Skeletal muscle satellite cell (primary cell): Measurements from ENCODE around the gene SPON1.
"Not testable (repeated sequence)": the region's sequence is repeated elsewhere in the genome, so short reads cannot be mapped to it uniquely, and the experiment has no call there.

Experiments used
- H3K27me3 ChIP-seq: 2 replicates; pipeline ENCODE4 v1.7.0; 2013; ENCODE audit warnings: low read length; ENCODE audit not compliant: control insufficient read depth, insufficient read depth
- H3K36me3 ChIP-seq: 2 replicates; pipeline ENCODE4 v1.7.0; 2013; ENCODE audit warnings: mild to moderate bottlenecking, control low read depth, low read length; ENCODE audit not compliant: insufficient read depth
- H3K4me1 ChIP-seq: 2 replicates; pipeline ENCODE4 v1.7.0; 2013; ENCODE audit warnings: low read length; ENCODE audit not compliant: control insufficient read depth, insufficient read depth
- H3K4me2 ChIP-seq: 2 replicates; pipeline ENCODE4 v1.7.0; 2013; ENCODE audit warnings: mild to moderate bottlenecking, low read length
- H3K4me3 ChIP-seq: 2 replicates; pipeline ENCODE4 v1.7.0; 2013; ENCODE audit warnings: low read length
- H3K9ac ChIP-seq: 2 replicates; pipeline ENCODE4 v1.7.0; 2013; ENCODE audit warnings: mild to moderate bottlenecking, low read depth, low read length, moderate library complexity
- H3K9me3 ChIP-seq: replicated peaks from 2 replicates; pipeline ENCODE4 v1.7.0; 2013; ENCODE audit warnings: mild to moderate bottlenecking, control low read depth, low read length

The SPON1 gene

DNA sequence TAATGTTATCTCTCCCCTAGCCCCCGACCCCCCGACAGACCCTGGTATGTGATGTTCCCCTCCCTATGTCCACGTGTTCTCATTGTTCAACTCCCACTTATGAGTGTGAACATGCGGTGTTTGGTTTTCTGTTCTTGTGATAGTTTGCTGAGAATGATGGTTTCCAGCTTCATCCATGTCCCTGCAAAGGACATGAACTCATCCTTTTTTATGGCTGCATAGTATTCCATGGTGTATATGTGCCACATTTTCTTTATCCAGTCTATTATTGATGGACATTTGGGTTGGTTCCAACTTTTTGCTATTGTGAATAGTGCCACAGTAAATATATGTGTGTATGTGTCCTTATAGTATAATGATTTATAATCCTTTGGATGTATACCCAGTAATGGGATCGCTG is 24.2 kb downstream of the SPON1 start:
- not testable (repeated sequence) for H3K4me3 ChIP-seq, H3K36me3 ChIP-seq, H3K9me3 ChIP-seq, H3K27me3 ChIP-seq, H3K4me2 ChIP-seq, H3K9ac ChIP-seq, H3K4me1 ChIP-seq

DNA sequence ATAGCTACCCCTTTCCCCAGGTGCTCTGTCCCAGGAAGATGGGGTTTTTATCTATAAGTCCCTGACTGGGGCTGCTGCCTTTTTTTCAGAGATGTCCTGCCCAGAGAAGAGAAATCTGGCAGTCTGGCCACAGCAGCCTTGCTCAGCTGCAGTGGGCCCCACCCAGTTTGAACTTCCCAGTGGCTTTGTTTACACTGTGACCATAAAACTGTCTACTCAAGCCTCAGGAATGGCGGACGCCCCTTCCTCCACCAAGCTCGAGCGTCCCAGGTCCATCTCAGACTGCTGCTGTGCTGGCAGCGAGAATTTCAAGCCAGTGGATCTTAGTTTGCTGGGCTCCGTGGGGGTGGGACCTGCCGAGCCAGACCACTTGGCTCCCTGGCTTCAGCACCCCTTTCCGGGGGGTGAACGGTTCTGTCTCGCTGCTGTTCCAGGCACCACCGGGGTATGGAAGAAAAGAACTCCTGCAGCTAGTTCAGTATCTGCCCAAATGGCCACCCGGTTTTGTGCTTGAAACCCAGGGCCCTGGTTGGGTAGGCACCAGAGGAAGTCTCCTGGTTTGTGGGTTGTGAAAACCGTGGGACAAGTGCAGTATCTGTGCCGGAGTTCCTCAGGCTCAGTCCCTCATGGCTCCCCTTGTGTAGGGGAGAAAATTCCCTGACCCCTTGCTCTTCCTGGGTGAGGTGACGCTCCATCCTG is 29.8 kb downstream of the SPON1 start:
- not testable (repeated sequence) for H3K4me1 ChIP-seq, H3K27me3 ChIP-seq, H3K9ac ChIP-seq, H3K9me3 ChIP-seq, H3K36me3 ChIP-seq, H3K4me3 ChIP-seq, H3K4me2 ChIP-seq

DNA sequence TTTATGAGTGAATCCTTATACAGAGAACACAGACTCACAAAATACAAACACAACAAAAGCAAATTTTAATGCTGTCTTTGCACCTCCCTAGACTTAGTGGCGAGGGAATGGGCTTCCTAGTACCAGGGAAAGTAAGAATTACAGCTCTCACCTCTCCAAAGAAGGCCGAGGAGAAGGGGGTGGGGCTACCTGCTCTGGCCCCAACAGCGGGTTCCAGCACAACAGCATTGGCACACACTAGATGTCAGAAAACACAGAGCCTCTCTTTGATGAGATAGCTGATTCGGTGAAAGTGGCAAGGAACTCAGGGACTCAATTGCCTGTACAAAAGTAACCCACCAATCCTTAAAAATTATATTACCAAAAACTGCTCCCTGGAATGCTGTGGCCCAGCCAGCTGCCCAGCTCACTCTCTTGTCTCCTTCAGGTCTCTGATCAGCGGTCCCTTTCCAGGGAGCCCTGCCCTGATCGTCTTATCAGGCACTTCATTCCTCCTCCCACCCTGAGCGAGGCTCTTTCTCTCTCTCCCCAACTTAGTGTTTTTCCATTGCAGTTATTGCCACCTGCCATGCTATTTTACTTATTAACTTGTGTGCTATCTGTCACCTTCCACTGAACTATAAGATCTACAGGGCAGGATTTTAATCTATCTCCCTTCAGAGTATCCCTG is 30.7 kb downstream of the SPON1 start:
- Histone ChIP-seq H3K4me1 (no peaks in the 10 kb centered on the region), H3K4me3 (no peak overlapping the region), H3K27me3 (peaks cover 3% of the 10 kb centered on the region), H3K36me3 (no peaks in the 10 kb centered on the region), H3K9me3 (no peaks in the 10 kb centered on the region), H3K9ac (no peak overlapping the region), H3K4me2 (no peak overlapping the region)

DNA sequence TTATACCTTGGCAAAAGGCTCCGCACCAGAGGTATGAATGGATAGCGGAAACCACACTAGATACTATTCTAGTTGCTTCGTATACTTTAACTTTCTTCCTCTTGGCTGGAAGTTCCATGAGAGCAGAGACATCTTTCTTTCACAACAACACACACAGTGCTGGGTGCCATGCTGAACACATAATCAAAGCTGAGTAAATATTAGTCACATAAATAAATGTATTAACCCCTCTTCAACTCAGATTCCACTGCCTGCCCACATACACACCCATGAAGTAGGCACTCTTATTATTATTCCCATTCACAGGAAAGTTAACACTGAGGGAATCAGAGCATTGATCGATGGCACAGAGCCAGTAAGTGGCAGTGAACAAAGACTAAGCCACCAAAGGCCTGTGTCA is 35.4 kb downstream of the SPON1 start:
- Histone ChIP-seq H3K9me3 (no peaks in the 10 kb centered on the region), H3K4me1 (no peaks in the 10 kb centered on the region), H3K36me3 (no peaks in the 10 kb centered on the region), H3K9ac (no peak overlapping the region), H3K27me3 (peaks cover 3% of the 10 kb centered on the region), H3K4me3 (no peak overlapping the region), H3K4me2 (no peak overlapping the region)

DNA sequence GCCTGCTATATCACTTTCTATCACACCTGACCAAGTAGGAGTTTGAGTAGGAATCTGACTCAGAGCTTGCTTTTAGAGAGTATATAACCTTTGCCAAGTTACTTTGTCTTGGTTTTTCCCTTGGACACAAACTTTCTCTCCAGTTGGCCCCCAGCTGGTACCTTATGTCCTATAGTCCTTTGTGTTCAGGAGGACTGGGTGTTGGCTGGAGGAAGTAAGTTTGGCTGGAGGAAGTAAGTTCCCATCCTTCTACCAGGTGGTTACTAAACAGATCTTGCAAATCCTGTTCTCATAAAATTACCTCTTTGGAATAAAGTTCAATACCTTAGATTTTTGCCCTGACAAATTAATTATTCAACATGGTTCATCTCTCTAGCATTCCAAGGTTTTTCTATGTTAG is 37.2 kb downstream of the SPON1 start:
- Histone ChIP-seq H3K27me3 (no peaks in the 10 kb centered on the region), H3K4me3 (no peak overlapping the region), H3K4me2 (no peak overlapping the region), H3K9ac (no peak overlapping the region), H3K9me3 (no peaks in the 10 kb centered on the region), H3K4me1 (no peaks in the 10 kb centered on the region), H3K36me3 (no peaks in the 10 kb centered on the region)

DNA sequence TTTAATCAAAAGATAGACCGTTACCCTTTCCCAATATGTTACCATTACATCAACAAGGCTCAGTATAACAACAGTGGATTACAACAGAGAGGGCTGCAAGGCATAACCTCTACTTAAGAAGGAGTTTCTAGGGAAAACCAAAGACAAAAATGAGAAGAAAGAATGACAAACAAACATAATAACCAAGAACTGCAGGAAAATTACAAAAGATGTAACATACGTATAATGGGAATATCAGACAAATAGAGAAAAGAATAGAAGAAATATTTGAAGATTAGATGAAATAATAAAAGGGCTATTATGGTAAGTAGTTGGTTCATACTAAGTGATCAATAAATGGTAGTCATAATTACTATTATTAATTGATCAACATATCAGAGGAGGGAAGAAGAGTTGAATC is 39.1 kb downstream of the SPON1 start:
- H3K36me3 ChIP-seq = no peaks in the 10 kb centered on the region
- H3K4me1 ChIP-seq = no peaks in the 10 kb centered on the region
- H3K27me3 ChIP-seq = no peaks in the 10 kb centered on the region
- no peak overlapping the region for H3K4me3 ChIP-seq
- H3K4me2 ChIP-seq = no peak overlapping the region
- no peaks in the 10 kb centered on the region for H3K9me3 ChIP-seq
- no peak overlapping the region for H3K9ac ChIP-seq

DNA sequence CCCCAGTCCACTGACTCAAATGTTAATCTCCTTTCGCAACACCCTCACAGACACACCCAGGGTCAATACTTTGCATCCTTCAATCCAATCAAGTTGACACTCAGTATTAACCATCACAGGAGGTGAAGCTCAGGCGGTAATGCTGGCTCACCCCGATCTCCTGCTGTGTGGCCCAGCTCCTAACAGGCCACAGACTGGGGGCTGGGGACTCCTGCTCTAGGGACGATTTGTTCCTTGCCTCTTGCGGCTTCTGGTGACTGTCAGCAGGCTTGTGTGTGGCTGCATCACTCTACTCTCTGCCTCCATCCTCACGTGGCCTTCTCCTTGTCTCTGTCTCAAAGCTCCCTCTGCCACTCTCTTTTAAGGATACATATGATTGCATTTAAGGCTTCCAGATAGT is 45.0 kb downstream of the SPON1 start:
- H3K27me3 ChIP-seq = no peaks in the 10 kb centered on the region
- H3K4me2 ChIP-seq = no peak overlapping the region
- H3K9me3 ChIP-seq = no peaks in the 10 kb centered on the region
- H3K36me3 ChIP-seq = no peaks in the 10 kb centered on the region
- no peak overlapping the region for H3K4me3 ChIP-seq
- no peaks in the 10 kb centered on the region for H3K4me1 ChIP-seq
- H3K9ac ChIP-seq = no peak overlapping the region

DNA sequence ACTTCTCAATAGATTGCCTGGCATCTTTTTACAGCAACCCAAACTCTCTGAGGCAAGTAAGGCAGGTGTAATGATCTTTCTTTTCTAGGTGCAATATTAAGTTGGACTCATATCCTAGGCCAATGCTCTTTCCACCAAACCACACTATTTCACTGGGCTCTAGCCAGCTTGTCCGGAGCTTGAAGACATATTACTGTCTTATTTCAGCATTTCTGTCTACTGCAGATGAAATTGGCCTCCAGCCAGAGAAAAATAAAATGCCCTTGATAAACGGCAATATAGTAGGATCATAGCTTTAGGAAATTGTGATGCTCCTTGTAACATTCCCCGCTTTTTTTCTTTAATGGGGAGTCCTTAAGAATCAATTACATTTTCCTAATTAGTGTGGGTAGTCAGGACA is 48.1 kb downstream of the SPON1 start:
- Histone ChIP-seq H3K9me3 (no peaks in the 10 kb centered on the region), H3K9ac (no peak overlapping the region), H3K4me2 (no peak overlapping the region), H3K36me3 (no peaks in the 10 kb centered on the region), H3K4me1 (no peaks in the 10 kb centered on the region), H3K4me3 (no peak overlapping the region), H3K27me3 (no peaks in the 10 kb centered on the region)

DNA sequence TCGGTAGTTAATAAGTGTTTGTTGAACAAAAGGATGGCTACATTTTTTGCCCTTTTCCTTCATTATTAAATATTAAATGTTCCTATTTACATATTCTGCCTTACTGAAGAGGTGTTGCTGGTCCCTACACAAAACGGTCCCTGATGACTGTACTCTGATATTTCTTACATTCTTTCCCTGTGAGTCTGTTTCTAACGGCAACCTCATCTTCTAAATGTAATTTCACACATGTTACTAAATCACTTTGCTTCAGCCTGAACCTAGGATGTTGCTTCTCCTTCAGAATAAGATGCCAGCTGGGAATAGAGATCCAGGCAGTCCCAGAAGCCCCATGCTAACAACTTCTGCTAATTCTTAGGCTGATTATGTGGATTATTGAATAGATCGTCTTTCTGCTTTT is 50.3 kb downstream of the SPON1 start:
- no peak overlapping the region for H3K4me2 ChIP-seq
- H3K4me1 ChIP-seq = no peaks in the 10 kb centered on the region
- H3K9me3 ChIP-seq = no peaks in the 10 kb centered on the region
- H3K27me3 ChIP-seq = peaks cover 5% of the 10 kb centered on the region
- no peaks in the 10 kb centered on the region for H3K36me3 ChIP-seq
- no peak overlapping the region for H3K4me3 ChIP-seq
- H3K9ac ChIP-seq = no peak overlapping the region

DNA sequence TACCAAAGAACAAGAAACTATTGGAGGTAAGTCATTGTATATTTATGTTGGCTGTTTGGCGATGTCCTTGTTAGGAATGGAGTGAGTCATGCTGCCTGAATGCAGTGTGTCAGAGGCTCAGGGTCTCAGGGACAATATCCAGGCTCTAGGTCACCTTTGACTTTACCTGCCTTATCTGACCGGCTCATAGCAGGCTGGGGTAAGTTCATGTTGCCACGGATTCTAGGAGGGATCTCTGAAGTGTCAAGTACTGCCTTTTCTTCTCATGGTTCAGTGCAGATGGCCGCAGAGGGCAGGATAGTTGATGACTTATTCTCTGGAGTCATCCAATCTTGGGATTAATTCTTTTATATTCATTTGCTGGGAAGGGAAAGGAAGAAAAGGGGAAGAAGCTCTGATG is 53.2 kb downstream of the SPON1 start:
- H3K36me3 ChIP-seq = no peaks in the 10 kb centered on the region
- H3K4me2 ChIP-seq = no peak overlapping the region
- H3K9me3 ChIP-seq = no peaks in the 10 kb centered on the region
- H3K4me3 ChIP-seq = no peak overlapping the region
- H3K9ac ChIP-seq = no peak overlapping the region
- no peaks in the 10 kb centered on the region for H3K4me1 ChIP-seq
- H3K27me3 ChIP-seq = peaks cover 15% of the 10 kb centered on the region

DNA sequence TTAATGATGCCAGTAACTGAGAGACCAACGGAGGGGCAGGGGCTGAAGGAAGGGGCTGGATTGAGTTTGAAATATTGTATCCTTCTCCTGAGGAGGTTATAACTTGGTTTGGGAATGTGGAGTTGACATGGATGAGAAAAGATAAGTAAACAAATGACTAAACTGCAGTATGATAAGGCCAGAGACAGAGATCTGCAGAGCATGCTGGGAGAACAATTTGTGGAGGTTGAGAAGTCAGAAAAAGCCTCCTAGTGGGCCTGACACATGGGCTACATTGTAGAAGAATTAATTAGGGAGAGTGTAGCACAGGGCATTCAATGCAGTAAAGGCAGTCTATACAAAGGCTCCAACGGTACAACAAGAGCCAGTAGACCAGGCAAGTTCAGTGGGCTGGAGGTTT is 55.9 kb downstream of the SPON1 start:
- Histone ChIP-seq H3K27me3 (peaks cover 15% of the 10 kb centered on the region), H3K9me3 (no peaks in the 10 kb centered on the region), H3K36me3 (no peaks in the 10 kb centered on the region), H3K4me1 (no peaks in the 10 kb centered on the region), H3K9ac (no peak overlapping the region), H3K4me2 (no peak overlapping the region), H3K4me3 (no peak overlapping the region)

DNA sequence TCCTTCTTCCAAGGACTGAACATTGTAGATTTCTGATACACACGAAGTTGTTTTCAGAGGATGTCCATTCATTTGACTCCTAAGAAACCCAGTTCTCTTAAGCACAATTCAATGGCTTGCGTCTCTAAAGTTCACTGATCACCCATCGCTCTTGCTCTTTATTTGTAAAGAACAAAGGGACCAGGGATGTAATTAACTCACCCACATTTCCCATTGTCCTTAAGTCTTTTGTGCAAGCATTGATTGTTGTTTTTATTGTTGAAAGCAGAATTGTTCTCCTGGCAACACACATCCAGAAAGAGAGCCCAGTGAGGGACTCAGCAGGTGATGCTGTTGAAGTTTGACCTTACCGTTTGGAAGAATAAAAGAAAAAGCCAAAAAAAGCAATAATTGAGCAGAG is 59.2 kb downstream of the SPON1 start:
- no peak overlapping the region for H3K4me3 ChIP-seq
- H3K4me2 ChIP-seq = no peak overlapping the region
- H3K4me1 ChIP-seq = no peaks in the 10 kb centered on the region
- peaks cover 25% of the 10 kb centered on the region for H3K27me3 ChIP-seq
- H3K9me3 ChIP-seq = no peaks in the 10 kb centered on the region
- no peak overlapping the region for H3K9ac ChIP-seq
- H3K36me3 ChIP-seq = no peaks in the 10 kb centered on the region
